ENCODE data around the gene ZW10.

ZW10 gene

DNA sequence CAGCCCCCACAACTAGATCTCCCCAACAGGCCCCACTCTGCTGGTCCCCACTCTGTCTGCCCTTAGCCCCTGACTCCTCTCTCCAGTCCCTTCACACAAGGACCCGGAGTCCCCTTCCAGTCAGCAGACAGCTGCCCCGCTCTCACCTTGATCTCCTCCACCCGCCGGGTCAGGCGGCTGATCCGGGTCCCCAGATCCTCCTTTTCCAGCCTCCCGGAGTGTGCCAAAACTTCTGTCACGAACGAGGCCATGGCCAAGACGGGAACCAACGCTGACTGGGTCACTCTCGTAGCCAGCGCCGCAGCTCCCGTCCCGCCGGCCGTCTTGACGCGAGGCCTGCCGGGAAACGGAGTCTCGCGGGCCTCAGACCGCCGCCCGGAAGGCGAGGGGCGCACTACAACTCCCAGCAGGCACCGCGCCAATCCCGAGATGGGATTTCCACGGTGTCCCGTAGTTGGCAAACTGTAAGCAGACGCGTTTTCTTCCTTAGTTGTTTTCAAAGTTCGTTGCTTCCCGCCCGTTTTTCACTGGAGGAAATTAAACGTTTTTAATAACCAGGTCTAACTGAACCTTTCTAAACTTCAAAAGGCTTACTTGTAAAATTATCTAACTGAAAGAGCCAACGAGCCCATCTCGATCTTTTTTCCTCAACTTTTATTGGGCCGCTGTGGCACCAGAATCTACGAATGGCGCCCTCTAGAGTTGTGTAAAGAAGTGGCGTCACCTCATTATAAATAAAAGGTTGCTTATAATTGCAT lies at the start of gene ZW10:
TSS of gene ZW10 (minus strand) at position 277 of the 758 bp plus-strand sequence. CDS start at position 251, 26 bp downstream.
- Histone ChIP-seq H3K4me1 (ENCODE audit: control insufficient read depth in 2 of 2, insufficient read depth in 2 of 2, low read length in 2 of 2) (peaks cover 0 to 2% of the 10 kb centered on the region in 2 donors), H3K27ac (ENCODE audit: low read depth in 2 of 2, low read length in 2 of 2) (peak within 1 kb of the TSS; percentile 75 to 83), H3K4me3 (ENCODE audit: low read length in 2 of 2) (peak within 1 kb of the TSS; percentile 71 to 97), H3K9me3 (ENCODE audit: control insufficient read depth in 2 of 2, low read length in 2 of 2) (no peaks in the 10 kb centered on the region), H3K9ac (ENCODE audit: low read depth in 1 of 2, low read length in 2 of 2) (peak within 1 kb of the TSS; percentile 78 to 96), H3K36me3 (ENCODE audit: control insufficient read depth in 2 of 2, insufficient read depth in 2 of 2, low read length in 2 of 2) (peaks cover 0 to 3% of the 10 kb centered on the region in 2 donors), H3K27me3 (ENCODE audit: control insufficient read depth in 2 of 2, insufficient read depth in 2 of 2, low read length in 2 of 2) (no peaks in the 10 kb centered on the region)

GRCh38 chr11:113818426-113818825 lies 44.9 kb upstream of the ZW10 start:
- H3K9ac ChIP-seq (ENCODE audit: low read depth in 1 of 2, low read length in 2 of 2), result no peak overlapping the region
- no peaks in the 10 kb centered on the region for H3K9me3 ChIP-seq (ENCODE audit: control insufficient read depth in 2 of 2, low read length in 2 of 2)
- H3K36me3 ChIP-seq (ENCODE audit: control insufficient read depth in 2 of 2, insufficient read depth in 2 of 2, low read length in 2 of 2), result peaks cover 24 to 26% of the 10 kb centered on the region in 2 donors
- no peak overlapping the region for H3K4me3 ChIP-seq (ENCODE audit: low read length in 2 of 2)
- no peaks in the 10 kb centered on the region for H3K27me3 ChIP-seq (ENCODE audit: control insufficient read depth in 2 of 2, insufficient read depth in 2 of 2, low read length in 2 of 2)
- no peaks in the 10 kb centered on the region for H3K4me1 ChIP-seq (ENCODE audit: control insufficient read depth in 2 of 2, insufficient read depth in 2 of 2, low read length in 2 of 2)
- H3K27ac ChIP-seq (ENCODE audit: low read depth in 2 of 2, low read length in 2 of 2), result no peak overlapping the region

- peaks cover 18 to 20% of the 10 kb centered on the region in 2 donors for H3K36me3 ChIP-seq (ENCODE audit: control insufficient read depth in 2 of 2, insufficient read depth in 2 of 2, low read length in 2 of 2)
- H3K9ac ChIP-seq (ENCODE audit: low read depth in 1 of 2, low read length in 2 of 2), result no peak overlapping the region
- H3K9me3 ChIP-seq (ENCODE audit: control insufficient read depth in 2 of 2, low read length in 2 of 2), result no peaks in the 10 kb centered on the region
- H3K27me3 ChIP-seq (ENCODE audit: control insufficient read depth in 2 of 2, insufficient read depth in 2 of 2, low read length in 2 of 2), result no peaks in the 10 kb centered on the region
- H3K4me1 ChIP-seq (ENCODE audit: control insufficient read depth in 2 of 2, insufficient read depth in 2 of 2, low read length in 2 of 2), result no peaks in the 10 kb centered on the region
- no peak overlapping the region for H3K4me3 ChIP-seq (ENCODE audit: low read length in 2 of 2)
- no peak overlapping the region for H3K27ac ChIP-seq (ENCODE audit: low read depth in 2 of 2, low read length in 2 of 2)
These were observed 44.1 kb upstream of the ZW10 start for GRCh38 chr11:113817626-113818025.

- Histone ChIP-seq H3K4me1 (ENCODE audit: control insufficient read depth in 2 of 2, insufficient read depth in 2 of 2, low read length in 2 of 2) (no peaks in the 10 kb centered on the region), H3K36me3 (ENCODE audit: control insufficient read depth in 2 of 2, insufficient read depth in 2 of 2, low read length in 2 of 2) (peaks cover 19% of the 10 kb centered on the region in 2 donors), H3K27ac (ENCODE audit: low read depth in 2 of 2, low read length in 2 of 2) (no peak overlapping the region), H3K9me3 (ENCODE audit: control insufficient read depth in 2 of 2, low read length in 2 of 2) (no peaks in the 10 kb centered on the region), H3K9ac (ENCODE audit: low read depth in 1 of 2, low read length in 2 of 2) (no peak overlapping the region), H3K27me3 (ENCODE audit: control insufficient read depth in 2 of 2, insufficient read depth in 2 of 2, low read length in 2 of 2) (no peaks in the 10 kb centered on the region), H3K4me3 (ENCODE audit: low read length in 2 of 2) (no peak overlapping the region)
These were observed 43.7 kb upstream of the ZW10 start for GRCh38 chr11:113817162-113817561.

DNA sequence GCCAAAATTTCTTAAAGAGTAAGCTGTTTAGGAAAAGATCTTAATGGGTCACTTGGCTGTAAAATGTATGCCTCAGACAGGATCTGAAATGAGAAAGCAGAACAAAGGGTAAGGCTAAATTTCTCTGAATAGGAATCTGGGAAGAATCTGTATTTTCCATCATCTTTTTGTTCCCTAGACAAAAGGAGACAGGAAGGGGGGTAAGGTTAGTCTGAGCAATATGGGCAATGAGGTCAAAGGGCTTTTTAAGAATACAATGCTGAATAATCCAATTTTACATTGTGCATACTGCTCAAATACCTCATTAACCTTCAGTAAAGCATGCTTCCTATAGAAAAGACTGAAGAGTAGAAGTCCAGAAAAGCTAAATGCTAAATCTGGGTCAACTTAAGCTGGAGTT lies 40.7 kb upstream of the ZW10 start:
- Histone ChIP-seq H3K36me3 (ENCODE audit: control insufficient read depth in 2 of 2, insufficient read depth in 2 of 2, low read length in 2 of 2) (peaks cover 13 to 18% of the 10 kb centered on the region in 2 donors), H3K27me3 (ENCODE audit: control insufficient read depth in 2 of 2, insufficient read depth in 2 of 2, low read length in 2 of 2) (no peaks in the 10 kb centered on the region), H3K27ac (ENCODE audit: low read depth in 2 of 2, low read length in 2 of 2) (no peak overlapping the region), H3K9me3 (ENCODE audit: control insufficient read depth in 2 of 2, low read length in 2 of 2) (no peaks in the 10 kb centered on the region), H3K4me3 (ENCODE audit: low read length in 2 of 2) (no peak overlapping the region), H3K4me1 (ENCODE audit: control insufficient read depth in 2 of 2, insufficient read depth in 2 of 2, low read length in 2 of 2) (no peaks in the 10 kb centered on the region), H3K9ac (ENCODE audit: low read depth in 1 of 2, low read length in 2 of 2) (no peak overlapping the region)

- no peaks in the 10 kb centered on the region for H3K4me1 ChIP-seq (ENCODE audit: control insufficient read depth in 2 of 2, insufficient read depth in 2 of 2, low read length in 2 of 2)
- H3K27ac ChIP-seq (ENCODE audit: low read depth in 2 of 2, low read length in 2 of 2), result no peak overlapping the region
- H3K27me3 ChIP-seq (ENCODE audit: control insufficient read depth in 2 of 2, insufficient read depth in 2 of 2, low read length in 2 of 2), result no peaks in the 10 kb centered on the region
- H3K36me3 ChIP-seq (ENCODE audit: control insufficient read depth in 2 of 2, insufficient read depth in 2 of 2, low read length in 2 of 2), result peaks cover 27 to 31% of the 10 kb centered on the region in 2 donors
- H3K9me3 ChIP-seq (ENCODE audit: control insufficient read depth in 2 of 2, low read length in 2 of 2), result no peaks in the 10 kb centered on the region
- H3K9ac ChIP-seq (ENCODE audit: low read depth in 1 of 2, low read length in 2 of 2), result no peak overlapping the region
- H3K4me3 ChIP-seq (ENCODE audit: low read length in 2 of 2), result no peak overlapping the region
These were observed 35.4 kb upstream of the ZW10 start for GRCh38 chr11:113808931-113809330.

DNA sequence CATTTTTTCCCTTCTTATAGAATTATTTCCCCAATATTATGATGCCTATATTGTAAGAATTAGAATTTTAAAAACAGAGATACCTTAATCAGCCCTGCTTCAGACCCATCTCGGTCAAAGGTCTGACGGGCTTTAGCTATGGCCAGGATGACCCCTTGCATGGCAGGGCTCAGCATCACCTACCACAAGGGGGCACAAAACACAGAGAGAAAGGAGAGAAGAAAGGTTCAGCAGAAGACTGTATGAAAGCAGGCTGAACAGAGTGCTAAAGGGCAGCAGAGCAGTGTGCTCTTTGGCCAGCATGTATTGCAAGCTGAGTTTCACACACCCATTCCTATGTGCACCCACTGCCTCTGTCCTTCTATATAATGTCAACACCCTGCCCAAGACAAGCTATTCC lies 32.9 kb upstream of the ZW10 start:
- H3K27me3 ChIP-seq (ENCODE audit: control insufficient read depth in 2 of 2, insufficient read depth in 2 of 2, low read length in 2 of 2), result no peaks in the 10 kb centered on the region

GRCh38 chr11:113805640-113806039 lies 32.1 kb upstream of the ZW10 start:
- Histone ChIP-seq H3K4me1 (ENCODE audit: control insufficient read depth in 2 of 2, insufficient read depth in 2 of 2, low read length in 2 of 2) (no peaks in the 10 kb centered on the region), H3K9me3 (ENCODE audit: control insufficient read depth in 2 of 2, low read length in 2 of 2) (no peaks in the 10 kb centered on the region), H3K27ac (ENCODE audit: low read depth in 2 of 2, low read length in 2 of 2) (no peak overlapping the region), H3K4me3 (ENCODE audit: low read length in 2 of 2) (no peak overlapping the region), H3K27me3 (ENCODE audit: control insufficient read depth in 2 of 2, insufficient read depth in 2 of 2, low read length in 2 of 2) (no peaks in the 10 kb centered on the region), H3K36me3 (ENCODE audit: control insufficient read depth in 2 of 2, insufficient read depth in 2 of 2, low read length in 2 of 2) (peaks cover 31 to 46% of the 10 kb centered on the region in 2 donors), H3K9ac (ENCODE audit: low read depth in 1 of 2, low read length in 2 of 2) (no peak overlapping the region)

More for the DNA sequence above, 32.9 kb upstream of the ZW10 start:
- Histone ChIP-seq H3K4me1 (ENCODE audit: control insufficient read depth in 2 of 2, insufficient read depth in 2 of 2, low read length in 2 of 2) (no peaks in the 10 kb centered on the region), H3K9ac (ENCODE audit: low read depth in 1 of 2, low read length in 2 of 2) (no peak overlapping the region), H3K9me3 (ENCODE audit: control insufficient read depth in 2 of 2, low read length in 2 of 2) (no peaks in the 10 kb centered on the region), H3K4me3 (ENCODE audit: low read length in 2 of 2) (no peak overlapping the region), H3K36me3 (ENCODE audit: control insufficient read depth in 2 of 2, insufficient read depth in 2 of 2, low read length in 2 of 2) (peaks cover 31 to 48% of the 10 kb centered on the region in 2 donors), H3K27ac (ENCODE audit: low read depth in 2 of 2, low read length in 2 of 2) (no peak overlapping the region)

- H3K4me3 ChIP-seq (ENCODE audit: low read length in 2 of 2), result no peak overlapping the region
- H3K36me3 ChIP-seq (ENCODE audit: control insufficient read depth in 2 of 2, insufficient read depth in 2 of 2, low read length in 2 of 2), result peaks cover 25 to 46% of the 10 kb centered on the region in 2 donors
- no peaks in the 10 kb centered on the region for H3K9me3 ChIP-seq (ENCODE audit: control insufficient read depth in 2 of 2, low read length in 2 of 2)
- H3K4me1 ChIP-seq (ENCODE audit: control insufficient read depth in 2 of 2, insufficient read depth in 2 of 2, low read length in 2 of 2), result no peaks in the 10 kb centered on the region
- H3K27me3 ChIP-seq (ENCODE audit: control insufficient read depth in 2 of 2, insufficient read depth in 2 of 2, low read length in 2 of 2), result no peaks in the 10 kb centered on the region
- no peak overlapping the region for H3K27ac ChIP-seq (ENCODE audit: low read depth in 2 of 2, low read length in 2 of 2)
- H3K9ac ChIP-seq (ENCODE audit: low read depth in 1 of 2, low read length in 2 of 2), result no peak overlapping the region
These were observed 29.1 kb upstream of the ZW10 start for GRCh38 chr11:113802621-113803020.

DNA sequence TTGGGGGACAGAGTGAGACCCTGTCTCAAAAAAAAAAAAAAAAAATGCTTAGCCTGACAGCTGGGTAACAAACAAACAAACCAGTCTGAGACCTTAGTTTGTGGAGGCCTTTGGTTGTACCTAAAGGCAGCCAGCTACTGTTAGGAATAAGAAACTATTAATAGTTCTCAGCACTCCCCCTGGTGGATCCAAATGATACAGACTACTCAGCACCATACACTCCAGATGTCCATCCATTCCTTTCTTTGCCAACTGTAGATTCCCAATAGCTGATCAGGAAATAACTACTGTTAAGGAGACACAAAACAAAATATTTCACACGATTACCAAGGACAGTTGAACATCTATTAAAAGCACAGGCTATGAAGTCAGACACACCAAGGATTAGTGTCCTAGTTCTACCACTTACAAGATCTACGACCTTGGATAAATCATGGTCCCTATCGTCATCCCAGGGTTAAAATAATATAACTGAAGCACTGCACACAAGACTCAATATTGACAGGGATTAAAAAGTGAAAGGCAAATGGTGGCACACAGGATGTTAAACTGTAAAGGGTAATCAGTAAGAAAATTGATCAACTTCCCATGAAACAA lies 23.3 kb upstream of the ZW10 start:
- Histone ChIP-seq H3K9ac (ENCODE audit: low read depth in 1 of 2, low read length in 2 of 2) (no peak overlapping the region), H3K4me3 (ENCODE audit: low read length in 2 of 2) (no peak overlapping the region), H3K4me1 (ENCODE audit: control insufficient read depth in 2 of 2, insufficient read depth in 2 of 2, low read length in 2 of 2) (no peaks in the 10 kb centered on the region), H3K27ac (ENCODE audit: low read depth in 2 of 2, low read length in 2 of 2) (no peak overlapping the region), H3K27me3 (ENCODE audit: control insufficient read depth in 2 of 2, insufficient read depth in 2 of 2, low read length in 2 of 2) (no peaks in the 10 kb centered on the region), H3K36me3 (ENCODE audit: control insufficient read depth in 2 of 2, insufficient read depth in 2 of 2, low read length in 2 of 2) (peaks cover 5 to 19% of the 10 kb centered on the region in 2 donors), H3K9me3 (ENCODE audit: control insufficient read depth in 2 of 2, low read length in 2 of 2) (no peaks in the 10 kb centered on the region)

All from mucosa of rectum (tissue), 2 donors.